HG03196 (cell line): Measurements from ENCODE around the gene CACFD1.

Experiments
- ATAC-seq: cut with Tn5 transposase; IDR thresholded peaks from one replicate; pipeline ENCODE4 v1.9.1; 2021; ENCODE audit not compliant: unreplicated experiment

The CACFD1 gene

GRCh38 chr9:133463864-133464615, 4.3 kb downstream of the CACFD1 start:
- no peak for ATAC-seq

GRCh38 chr9:133464638-133465037, 4.9 kb downstream of the CACFD1 start:
- ATAC-seq = no peak

GRCh38 chr9:133465984-133466383, 6.2 kb downstream of the CACFD1 start:
- ATAC-seq = no peak

- ATAC-seq = no peak
These were observed 7.3 kb downstream of the CACFD1 start for GRCh38 chr9:133467101-133467500.

- ATAC-seq = no peak
These were observed 8.6 kb downstream of the CACFD1 start for GRCh38 chr9:133468374-133468773.

- no peak for ATAC-seq
These were observed 9.1 kb downstream of the CACFD1 start for GRCh38 chr9:133468777-133469421.

- ATAC-seq = no peak
These were observed 10.7 kb downstream of the CACFD1 start for GRCh38 chr9:133470427-133470924.

GRCh38 chr9:133470988-133471387, 11.2 kb downstream of the CACFD1 start:
- no peak for ATAC-seq

GRCh38 chr9:133471551-133472276, 11.9 kb downstream of the CACFD1 start:
- ATAC-seq = no peak

GRCh38 chr9:133472277-133472645, 12.5 kb downstream of the CACFD1 start:
- ATAC-seq = no peak

GRCh38 chr9:133472753-133473378, 13.1 kb downstream of the CACFD1 start:
- no peak for ATAC-seq

GRCh38 chr9:133473743-133474142, 14.0 kb downstream of the CACFD1 start:
- no peak for ATAC-seq

GRCh38 chr9:133474215-133474614, 14.4 kb downstream of the CACFD1 start:
- ATAC-seq = no peak

GRCh38 chr9:133474853-133475252, 15.1 kb downstream of the CACFD1 start:
- no peak for ATAC-seq

- ATAC-seq = no peak
These were observed 15.7 kb downstream of the CACFD1 start for GRCh38 chr9:133475292-133476012.

GRCh38 chr9:133476036-133476931, 16.5 kb downstream of the CACFD1 start:
- ATAC-seq = no peak

GRCh38 chr9:133476941-133477340, 17.2 kb downstream of the CACFD1 start:
- no peak for ATAC-seq

GRCh38 chr9:133477461-133477860, 17.7 kb downstream of the CACFD1 start:
- no peak for ATAC-seq

- peak; percentile 35 for ATAC-seq
These were observed 18.4 kb downstream of the CACFD1 start for GRCh38 chr9:133477992-133478850.
